ENCODE data around the gene RNU6-9. TPM values are rescaled to one million over a fixed set of nuclear protein-coding genes. Genes with fewer than 3 reads are reported as not detected.

RNU6-9 gene
- total RNA-seq, 2 donors from 2014 or later = not detected

DNA sequence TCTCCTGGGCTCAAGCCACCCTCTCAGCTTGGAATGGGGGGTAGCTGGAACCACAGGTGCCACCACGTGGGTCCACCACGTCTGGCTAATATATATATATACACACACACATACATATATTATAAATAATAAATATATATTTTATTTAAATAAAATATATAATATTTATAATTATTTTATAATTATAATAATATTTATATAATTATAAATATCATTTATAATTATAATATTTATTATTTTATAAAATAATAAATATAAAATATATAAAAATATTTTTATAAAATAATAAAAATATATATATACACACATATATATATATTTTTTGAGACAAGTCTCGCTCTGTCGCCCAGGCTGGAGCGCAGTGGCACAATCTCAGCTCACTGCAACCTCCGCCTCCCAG lies 38.7 kb upstream of the RNU6-9 start:
- peaks cover 5% of the 10 kb centered on the region for H3K27me3 Mint-ChIP-seq (ENCODE audit: low read depth)
- no peak overlapping the region for H3K4me3 Mint-ChIP-seq
- no peaks in the 10 kb centered on the region for H3K36me3 Mint-ChIP-seq (ENCODE audit: insufficient read depth in 2 of 2)
- no peak for DNase-seq
- H3K4me1 Mint-ChIP-seq (ENCODE audit: low read depth) = no peaks in the 10 kb centered on the region
- no peak overlapping the region for H3K27ac Mint-ChIP-seq
- no peaks in the 10 kb centered on the region for H3K9me3 Mint-ChIP-seq
- no peak for ATAC-seq (replicated peaks in 1 of 2)

DNA sequence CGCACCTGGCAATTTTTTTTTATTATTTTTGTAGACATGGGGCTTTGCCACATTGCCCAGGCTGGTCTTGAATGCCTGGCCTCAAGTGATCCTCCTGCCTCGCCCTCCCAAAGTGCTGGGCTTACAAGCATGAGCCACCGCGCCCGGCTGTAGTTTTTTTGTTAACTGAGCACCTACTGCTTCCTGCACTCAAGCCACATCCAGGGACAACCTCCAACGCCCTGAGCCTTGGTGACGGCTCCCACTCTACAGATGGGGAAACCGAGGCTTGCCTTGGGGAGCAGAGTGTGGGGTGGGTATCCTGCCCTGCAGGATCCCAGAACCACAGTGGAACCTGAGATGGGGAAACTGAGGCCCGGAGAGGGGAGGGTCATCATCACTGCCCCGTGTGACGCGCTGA lies 38.1 kb upstream of the RNU6-9 start:
- no peaks in the 10 kb centered on the region for H3K4me1 Mint-ChIP-seq (ENCODE audit: low read depth)
- H3K4me3 Mint-ChIP-seq = no peak overlapping the region
- ATAC-seq (replicated peaks in 1 of 2) = no peak
- no peak overlapping the region for H3K27ac Mint-ChIP-seq
- H3K36me3 Mint-ChIP-seq (ENCODE audit: insufficient read depth in 2 of 2) = no peaks in the 10 kb centered on the region
- H3K9me3 Mint-ChIP-seq = no peaks in the 10 kb centered on the region
- peaks cover 5% of the 10 kb centered on the region for H3K27me3 Mint-ChIP-seq (ENCODE audit: low read depth)
- no peak for DNase-seq

DNA sequence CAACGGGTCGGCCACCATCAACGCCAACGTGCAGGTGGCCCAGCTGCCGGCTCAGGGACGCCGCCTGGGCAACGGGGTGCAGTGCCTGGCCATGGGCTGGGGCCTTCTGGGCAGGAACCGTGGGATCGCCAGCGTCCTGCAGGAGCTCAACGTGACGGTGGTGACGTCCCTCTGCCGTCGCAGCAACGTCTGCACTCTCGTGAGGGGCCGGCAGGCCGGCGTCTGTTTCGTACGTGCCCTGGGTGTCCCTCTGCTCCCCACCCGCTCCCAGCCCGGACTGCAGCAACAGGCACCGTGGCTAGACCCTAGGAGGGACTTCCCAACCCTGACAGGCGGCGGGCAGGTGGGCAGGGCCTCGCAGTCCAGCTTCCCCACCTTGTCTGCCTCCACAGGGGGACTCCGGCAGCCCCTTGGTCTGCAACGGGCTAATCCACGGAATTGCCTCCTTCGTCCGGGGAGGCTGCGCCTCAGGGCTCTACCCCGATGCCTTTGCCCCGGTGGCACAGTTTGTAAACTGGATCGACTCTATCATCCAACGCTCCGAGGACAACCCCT lies 37.6 kb upstream of the RNU6-9 start:
- no peak overlapping the region for H3K4me3 Mint-ChIP-seq
- H3K4me1 Mint-ChIP-seq (ENCODE audit: low read depth) = no peaks in the 10 kb centered on the region
- H3K9me3 Mint-ChIP-seq = no peaks in the 10 kb centered on the region
- no peaks in the 10 kb centered on the region for H3K36me3 Mint-ChIP-seq (ENCODE audit: insufficient read depth in 2 of 2)
- peaks cover 5% of the 10 kb centered on the region for H3K27me3 Mint-ChIP-seq (ENCODE audit: low read depth)
- no peak for DNase-seq
- ATAC-seq (replicated peaks in 1 of 2) = no peak
- no peak overlapping the region for H3K27ac Mint-ChIP-seq

DNA sequence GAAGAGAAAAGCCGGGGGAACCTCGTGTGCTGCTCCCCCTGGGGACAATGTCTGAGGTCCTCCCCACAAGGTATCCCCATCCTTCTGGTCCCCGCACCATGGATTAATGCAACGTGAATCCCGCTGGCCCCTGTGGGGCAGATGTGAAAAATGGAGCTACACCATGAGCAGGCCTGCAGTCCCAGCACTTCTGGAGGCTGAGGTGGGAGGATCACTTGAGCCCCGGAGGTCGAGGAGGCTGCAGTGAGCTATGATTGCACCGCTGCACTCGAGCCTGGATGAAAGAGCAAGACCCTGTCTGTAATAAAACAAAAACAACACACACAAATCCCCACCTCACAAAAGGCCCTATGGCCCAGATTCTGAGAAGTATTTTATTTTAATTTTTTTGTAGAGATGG lies 35.0 kb upstream of the RNU6-9 start:
- Mint-ChIP-seq H3K9me3 (no peaks in the 10 kb centered on the region), H3K27me3 (ENCODE audit: low read depth) (peaks cover 5% of the 10 kb centered on the region), H3K4me1 (ENCODE audit: low read depth) (peaks cover 9% of the 10 kb centered on the region), H3K4me3 (no peak overlapping the region), H3K36me3 (ENCODE audit: insufficient read depth in 2 of 2) (no peaks in the 10 kb centered on the region), H3K27ac (no peak overlapping the region)
- no peak for ATAC-seq (replicated peaks in 1 of 2)
- no peak for DNase-seq

DNA sequence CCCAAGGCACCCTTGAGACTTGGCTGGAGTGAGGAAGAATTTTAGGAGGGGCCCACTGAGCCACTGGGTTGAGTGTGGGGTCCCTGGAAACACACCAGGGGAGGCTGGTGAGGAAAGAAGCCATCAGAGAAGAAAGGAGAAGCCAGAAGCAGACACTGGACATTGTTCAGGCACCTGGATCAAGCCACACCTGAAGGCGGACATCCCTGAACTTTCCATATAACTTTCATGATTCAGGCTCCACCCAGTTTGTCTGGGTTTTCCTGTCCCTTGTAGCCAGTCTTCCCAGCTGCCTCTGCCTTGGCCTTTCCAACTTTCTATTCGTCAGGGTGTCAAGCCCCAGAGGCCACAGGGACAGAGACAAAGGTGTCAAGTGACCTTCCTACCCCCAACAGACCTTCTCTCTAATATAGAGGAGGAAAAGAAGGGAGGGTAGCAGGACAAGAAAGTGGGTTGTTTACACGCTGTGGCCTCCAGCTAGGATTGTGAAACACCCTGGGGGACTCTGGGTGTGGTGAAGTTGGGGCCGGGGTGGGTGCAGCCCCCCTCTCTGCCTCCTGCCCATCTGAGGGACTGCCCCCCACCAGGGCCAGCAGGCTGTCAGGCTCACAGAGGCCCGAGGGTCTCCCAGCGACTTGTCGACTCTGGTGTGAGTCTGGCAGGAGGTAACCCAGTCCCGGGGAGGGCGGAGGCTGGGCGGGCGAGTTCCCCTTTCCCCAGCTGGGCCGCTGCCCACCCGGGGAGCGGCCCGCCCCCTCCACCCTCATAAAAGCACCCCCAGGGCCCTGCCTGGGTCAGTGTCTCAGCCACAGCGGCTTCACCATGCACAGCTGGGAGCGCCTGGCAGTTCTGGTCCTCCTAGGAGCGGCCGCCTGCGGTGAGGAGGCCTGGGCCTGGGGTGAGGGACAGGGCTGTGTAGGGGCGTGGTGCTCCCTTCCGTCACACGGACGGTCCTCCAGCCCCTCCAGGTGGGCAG lies 34.1 kb upstream of the RNU6-9 start, which contains the start of gene CFD:
TSS of gene CFD (plus strand) at position 797 of the 976 bp plus-strand sequence. CDS start at position 823, 26 bp downstream.
- H3K4me3 Mint-ChIP-seq = peak within 1 kb of the TSS; percentile 61 to 62
- DNase-seq (no peak), ATAC-seq (replicated peaks in 1 of 2) (no peak)
- peaks cover 5% of the 10 kb centered on the region for H3K27me3 Mint-ChIP-seq (ENCODE audit: low read depth)
- peaks cover 15% of the 10 kb centered on the region for H3K4me1 Mint-ChIP-seq (ENCODE audit: low read depth)
- H3K27ac Mint-ChIP-seq = no peak within 1 kb of the TSS
- H3K36me3 Mint-ChIP-seq (ENCODE audit: insufficient read depth in 2 of 2) = no peaks in the 10 kb centered on the region
- no peaks in the 10 kb centered on the region for H3K9me3 Mint-ChIP-seq

DNA sequence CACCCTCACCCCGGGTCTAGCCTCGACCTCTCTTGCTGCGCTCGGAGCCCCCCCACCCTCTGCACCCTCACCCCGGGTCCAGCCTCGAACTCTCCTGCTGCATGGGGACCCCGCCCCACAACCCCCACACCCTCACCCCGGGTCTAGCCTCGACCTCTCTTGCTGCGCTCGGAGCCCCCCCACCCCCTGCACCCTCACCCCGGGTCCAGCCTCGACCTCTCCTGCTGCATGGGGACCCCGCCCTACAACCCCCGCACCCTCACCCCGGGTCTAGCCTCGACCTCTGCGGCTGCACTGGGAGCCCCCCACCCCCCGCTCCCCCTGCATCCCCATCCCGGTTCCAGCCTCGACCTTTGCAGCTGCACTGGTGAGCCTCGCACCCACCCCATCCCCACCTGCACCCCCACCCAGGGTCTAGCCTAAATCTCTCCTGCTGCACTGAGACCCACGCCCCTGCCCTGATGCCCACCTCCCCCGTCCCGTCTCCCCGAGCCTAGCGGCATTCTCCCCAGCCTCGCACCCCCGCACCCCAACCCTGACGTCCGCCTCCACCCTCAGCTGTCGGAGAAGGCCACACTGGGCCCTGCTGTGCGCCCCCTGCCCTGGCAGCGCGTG lies 32.0 kb upstream of the RNU6-9 start:
- H3K4me3 Mint-ChIP-seq = peak overlapping the region; percentile 51 to 61
- H3K36me3 Mint-ChIP-seq (ENCODE audit: insufficient read depth in 2 of 2) = no peaks in the 10 kb centered on the region
- ATAC-seq (replicated peaks in 1 of 2) (no peak), DNase-seq (no peak)
- H3K4me1 Mint-ChIP-seq (ENCODE audit: low read depth) = peaks cover 15% of the 10 kb centered on the region
- no peaks in the 10 kb centered on the region for H3K9me3 Mint-ChIP-seq
- peaks cover 5% of the 10 kb centered on the region for H3K27me3 Mint-ChIP-seq (ENCODE audit: low read depth)
- H3K27ac Mint-ChIP-seq = no peak overlapping the region

DNA sequence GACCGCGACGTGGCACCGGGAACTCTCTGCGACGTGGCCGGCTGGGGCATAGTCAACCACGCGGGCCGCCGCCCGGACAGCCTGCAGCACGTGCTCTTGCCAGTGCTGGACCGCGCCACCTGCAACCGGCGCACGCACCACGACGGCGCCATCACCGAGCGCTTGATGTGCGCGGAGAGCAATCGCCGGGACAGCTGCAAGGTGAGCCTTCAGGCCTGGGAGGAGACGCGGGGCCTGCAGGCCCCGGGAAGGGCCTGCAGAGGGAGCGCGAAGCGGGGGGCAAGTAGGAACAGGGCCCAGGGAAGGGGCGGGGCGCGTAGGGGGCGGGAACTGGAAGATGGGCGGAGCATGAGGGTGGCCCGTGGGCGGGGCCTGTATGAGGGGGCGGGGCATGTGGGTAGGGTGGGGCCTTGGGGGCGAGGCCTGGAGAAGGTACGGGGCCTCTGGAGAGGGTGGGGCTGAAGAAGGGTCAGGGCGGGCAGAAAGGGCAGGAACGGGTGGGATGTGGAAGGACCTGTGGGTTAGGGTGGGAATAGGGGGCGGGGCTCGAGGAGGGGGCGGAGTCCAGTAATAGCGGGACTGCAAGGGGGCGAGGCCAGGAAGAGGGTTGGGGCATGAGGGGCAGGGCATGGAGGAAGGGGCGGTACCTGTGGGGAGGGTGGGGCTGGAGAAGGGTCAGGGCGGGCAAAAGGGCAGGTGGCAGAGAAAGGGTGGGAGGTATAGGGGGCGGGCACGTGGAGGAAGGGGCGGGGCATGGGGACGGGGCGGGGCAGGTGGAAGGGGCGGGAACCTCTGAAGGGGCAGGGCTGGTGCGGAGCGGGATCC lies 31.3 kb upstream of the RNU6-9 start:
- Mint-ChIP-seq H3K27me3 (ENCODE audit: low read depth) (peaks cover 5% of the 10 kb centered on the region), H3K4me1 (ENCODE audit: low read depth) (peaks cover 15% of the 10 kb centered on the region), H3K4me3 (peak overlapping the region; percentile 51 to 76), H3K27ac (no peak overlapping the region), H3K36me3 (ENCODE audit: insufficient read depth in 2 of 2) (no peaks in the 10 kb centered on the region), H3K9me3 (no peaks in the 10 kb centered on the region)
- ATAC-seq (replicated peaks in 1 of 2) (peak; percentile 72), DNase-seq (peak; percentile 80 to 81)

DNA sequence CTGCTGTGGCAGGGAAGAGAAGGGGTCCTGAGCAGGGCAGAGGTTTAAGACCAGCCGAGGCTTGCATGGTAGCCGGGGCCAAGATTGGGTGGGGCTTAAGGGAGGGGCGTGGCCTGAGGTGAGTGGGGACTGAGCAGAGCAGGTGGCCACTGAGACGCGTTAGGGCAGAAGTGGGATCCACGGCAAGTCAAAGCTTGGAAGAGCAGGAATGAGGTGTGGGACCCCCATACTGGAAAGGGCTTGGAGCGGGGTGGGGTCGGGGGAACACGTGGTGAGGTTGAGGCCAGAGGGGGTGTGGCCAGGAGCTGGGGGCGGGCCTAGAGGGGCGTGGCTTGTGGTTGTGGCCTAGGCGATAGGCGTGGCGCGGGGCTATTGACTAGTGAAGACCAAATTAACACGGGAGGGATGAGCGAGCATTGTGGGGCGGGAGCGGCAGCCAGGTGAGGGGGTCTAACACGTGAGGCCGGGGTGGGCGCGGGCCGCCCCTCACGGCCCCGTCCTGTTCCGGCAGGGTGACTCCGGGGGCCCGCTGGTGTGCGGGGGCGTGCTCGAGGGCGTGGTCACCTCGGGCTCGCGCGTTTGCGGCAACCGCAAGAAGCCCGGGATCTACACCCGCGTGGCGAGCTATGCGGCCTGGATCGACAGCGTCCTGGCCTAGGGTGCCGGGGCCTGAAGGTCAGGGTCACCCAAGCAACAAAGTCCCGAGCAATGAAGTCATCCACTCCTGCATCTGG lies 30.5 kb upstream of the RNU6-9 start:
- Mint-ChIP-seq H3K36me3 (ENCODE audit: insufficient read depth in 2 of 2) (peaks cover 0 to 2% of the 10 kb centered on the region in 2 donors), H3K4me3 (peak overlapping the region; percentile 51 to 76), H3K4me1 (ENCODE audit: low read depth) (peaks cover 15% of the 10 kb centered on the region), H3K9me3 (no peaks in the 10 kb centered on the region), H3K27me3 (ENCODE audit: low read depth) (peaks cover 5% of the 10 kb centered on the region), H3K27ac (peak overlapping the region; percentile 7)
- ATAC-seq (replicated peaks in 1 of 2) = peak; percentile 59 to 65
- peak; percentile 86 to 88 for DNase-seq

DNA sequence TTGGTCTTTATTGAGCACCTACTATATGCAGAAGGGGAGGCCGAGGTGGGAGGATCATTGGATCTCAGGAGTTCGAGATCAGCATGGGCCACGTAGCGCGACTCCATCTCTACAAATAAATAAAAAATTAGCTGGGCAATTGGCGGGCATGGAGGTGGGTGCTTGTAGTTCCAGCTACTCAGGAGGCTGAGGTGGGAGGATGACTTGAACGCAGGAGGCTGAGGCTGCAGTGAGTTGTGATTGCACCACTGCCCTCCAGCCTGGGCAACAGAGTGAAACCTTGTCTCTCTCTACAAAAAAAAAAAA lies 30.0 kb upstream of the RNU6-9 start:
- no peak for DNase-seq
- ATAC-seq (replicated peaks in 1 of 2) = no peak
- H3K4me1 Mint-ChIP-seq (ENCODE audit: low read depth) = peaks cover 15% of the 10 kb centered on the region
- peak overlapping the region; percentile 51 to 76 for H3K4me3 Mint-ChIP-seq
- peaks cover 0 to 2% of the 10 kb centered on the region in 2 donors for H3K36me3 Mint-ChIP-seq (ENCODE audit: insufficient read depth in 2 of 2)
- peak overlapping the region; percentile 55 for H3K27ac Mint-ChIP-seq
- H3K27me3 Mint-ChIP-seq (ENCODE audit: low read depth) = peaks cover 2% of the 10 kb centered on the region
- H3K9me3 Mint-ChIP-seq = no peaks in the 10 kb centered on the region

DNA sequence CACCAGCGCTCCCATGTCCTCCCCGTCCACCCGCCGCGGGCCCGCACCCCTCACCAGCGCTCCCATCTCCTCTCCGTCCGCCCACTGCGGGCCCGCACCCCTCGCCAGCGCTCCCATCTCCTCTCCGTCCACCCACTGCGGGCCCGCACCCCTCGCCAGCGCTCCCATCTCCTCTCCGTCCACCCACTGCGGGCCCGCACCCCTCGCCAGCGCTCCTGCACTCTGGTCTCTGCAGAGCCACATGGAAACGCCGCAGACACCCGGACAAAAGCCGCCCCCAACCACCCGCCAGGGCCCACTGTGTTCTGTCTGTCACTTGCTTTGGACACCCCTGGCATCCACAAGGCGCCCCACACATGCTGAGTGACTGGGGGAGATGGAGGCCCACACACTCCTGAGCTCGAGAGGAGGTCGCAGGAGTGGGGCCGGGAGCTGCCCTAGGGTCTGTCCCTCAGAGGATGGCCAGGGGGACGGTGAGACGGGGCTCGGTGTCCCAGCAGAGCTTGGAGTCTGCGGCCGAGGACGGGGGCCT lies 26.4 kb upstream of the RNU6-9 start:
- Mint-ChIP-seq H3K9me3 (no peaks in the 10 kb centered on the region), H3K27ac (no peak overlapping the region), H3K27me3 (ENCODE audit: low read depth) (no peaks in the 10 kb centered on the region), H3K4me3 (no peak overlapping the region), H3K4me1 (ENCODE audit: low read depth) (peaks cover 15% of the 10 kb centered on the region), H3K36me3 (ENCODE audit: insufficient read depth in 2 of 2) (peaks cover 2 to 4% of the 10 kb centered on the region in 2 donors)
- ATAC-seq (replicated peaks in 1 of 2) = no peak
- DNase-seq = no peak

DNA sequence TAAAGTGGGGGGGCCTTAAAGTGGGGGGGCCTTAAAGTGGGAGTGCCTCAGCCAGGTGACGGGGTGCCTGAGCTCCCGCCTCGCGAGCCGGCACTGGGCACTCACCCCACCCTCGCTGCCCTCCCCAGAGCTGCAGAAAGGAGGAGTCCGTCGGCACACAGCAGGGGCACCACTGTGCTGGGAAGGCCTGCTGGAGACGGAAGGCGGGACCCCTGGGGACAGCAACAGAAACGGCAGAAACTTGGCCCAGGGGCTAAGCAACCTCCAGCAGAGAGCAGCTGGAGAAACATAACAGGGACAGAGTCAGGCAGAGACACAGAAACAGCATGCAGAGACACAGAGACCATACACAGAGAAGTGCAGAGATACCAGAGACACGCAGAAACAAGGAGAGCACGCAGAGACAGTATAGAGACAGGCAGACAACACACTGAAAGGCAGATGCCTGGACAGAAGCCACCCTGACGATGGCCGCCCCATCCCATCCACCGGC lies 25.9 kb upstream of the RNU6-9 start:
- ATAC-seq (replicated peaks in 1 of 2) (no peak), DNase-seq (no peak)
- Mint-ChIP-seq H3K36me3 (ENCODE audit: insufficient read depth in 2 of 2) (peaks cover 2 to 4% of the 10 kb centered on the region in 2 donors), H3K27ac (no peak overlapping the region), H3K4me1 (ENCODE audit: low read depth) (peaks cover 19% of the 10 kb centered on the region), H3K9me3 (no peaks in the 10 kb centered on the region), H3K4me3 (no peak overlapping the region), H3K27me3 (ENCODE audit: low read depth) (no peaks in the 10 kb centered on the region)
